Progenitor cell of endocrine pancreas (in vitro differentiated cells): ENCODE data around the gene RMI1. TPM values are rescaled to one million over a fixed set of nuclear protein-coding genes. Genes with fewer than 3 reads are reported as not detected.

ENCODE experiments used
- DNase-seq: peaks from one replicate; pipeline ENCODE4 v3.0.0; 2021; ENCODE audit warnings: low spot score; ENCODE audit not compliant: unreplicated experiment
- H3K27ac Mint-ChIP-seq: 2 replicates; pipeline ENCODE4 v1.8.0; 2021; ENCODE audit warnings: mild to moderate bottlenecking, moderate library complexity, mixed read lengths
- H3K27me3 Mint-ChIP-seq: 2 replicates; pipeline ENCODE4 v1.8.0; 2021; ENCODE audit warnings: mixed read lengths
- H3K36me3 Mint-ChIP-seq: 2 replicates; pipeline ENCODE4 v1.8.0; 2022; ENCODE audit warnings: mixed read lengths; ENCODE audit not compliant: insufficient read depth
- H3K4me1 Mint-ChIP-seq: 2 replicates; pipeline ENCODE4 v1.8.0; 2021; ENCODE audit warnings: low read depth, mixed read lengths
- H3K4me3 Mint-ChIP-seq: 2 replicates; pipeline ENCODE4 v1.8.0; 2021; ENCODE audit warnings: low read depth, mild to moderate bottlenecking, moderate library complexity, mixed read lengths
- H3K9me3 Mint-ChIP-seq: 2 replicates; pipeline ENCODE4 v1.8.0; 2021; ENCODE audit warnings: low read depth, mixed read lengths
- CTCF ChIP-seq: fragments of 200-600 bp; sonication (generic); IDR thresholded peaks from one replicate; pipeline ENCODE4 v1.5.0; 2021; ENCODE audit warnings: antibody characterized with exemption, mild to moderate bottlenecking; ENCODE audit not compliant: unreplicated experiment
- total RNA-seq: library from RNA; stranded (reverse); gene quantifications from 2 replicates; pipeline ENCODE4 v1.2.1, GENCODE V29; 2021

RMI1 gene
- total RNA-seq, 1 donor from 2014 or later: 19.0 TPM

GRCh38 chr9:83962165-83962564 is 18.4 kb upstream of the RMI1 start:
- Mint-ChIP-seq H3K36me3 (peaks cover 3% of the 10 kb centered on the region), H3K27me3 (no peaks in the 10 kb centered on the region), H3K9me3 (no peaks in the 10 kb centered on the region), H3K4me1 (no peaks in the 10 kb centered on the region), H3K4me3 (no peak overlapping the region), H3K27ac (no peak overlapping the region)
- TF ChIP-seq CTCF: no peak
- DNase-seq: no peak

- Mint-ChIP-seq H3K36me3 (peaks cover 22% of the 10 kb centered on the region), H3K27ac (peak overlapping the region; percentile 91), H3K4me3 (no peak overlapping the region), H3K27me3 (no peaks in the 10 kb centered on the region), H3K9me3 (no peaks in the 10 kb centered on the region), H3K4me1 (no peaks in the 10 kb centered on the region)
- DNase-seq: no peak
- TF ChIP-seq CTCF: no peak
These were observed 15.6 kb upstream of the RMI1 start for GRCh38 chr9:83964973-83965349.

- no peak overlapping the region for H3K4me3 Mint-ChIP-seq
- no peaks in the 10 kb centered on the region for H3K9me3 Mint-ChIP-seq
- no peak for DNase-seq
- no peaks in the 10 kb centered on the region for H3K4me1 Mint-ChIP-seq
- H3K27ac Mint-ChIP-seq: peak overlapping the region; percentile 91
- peaks cover 26% of the 10 kb centered on the region for H3K36me3 Mint-ChIP-seq
- no peaks in the 10 kb centered on the region for H3K27me3 Mint-ChIP-seq
- no peak for TF ChIP-seq CTCF
These were observed 15.0 kb upstream of the RMI1 start for GRCh38 chr9:83965350-83966208.

- H3K27me3 Mint-ChIP-seq: no peaks in the 10 kb centered on the region
- DNase-seq: no peak
- no peaks in the 10 kb centered on the region for H3K9me3 Mint-ChIP-seq
- H3K27ac Mint-ChIP-seq: peak overlapping the region; percentile 91
- H3K4me1 Mint-ChIP-seq: no peaks in the 10 kb centered on the region
- TF ChIP-seq CTCF: no peak
- H3K4me3 Mint-ChIP-seq: no peak overlapping the region
- H3K36me3 Mint-ChIP-seq: peaks cover 33% of the 10 kb centered on the region
These were observed 14.4 kb upstream of the RMI1 start for GRCh38 chr9:83966209-83966582.

GRCh38 chr9:83967073-83967472 is 13.5 kb upstream of the RMI1 start:
- peaks cover 41% of the 10 kb centered on the region for H3K36me3 Mint-ChIP-seq
- H3K4me1 Mint-ChIP-seq: no peaks in the 10 kb centered on the region
- DNase-seq: no peak
- no peak overlapping the region for H3K4me3 Mint-ChIP-seq
- H3K27ac Mint-ChIP-seq: peak overlapping the region; percentile 46
- no peak for TF ChIP-seq CTCF
- H3K27me3 Mint-ChIP-seq: no peaks in the 10 kb centered on the region
- H3K9me3 Mint-ChIP-seq: no peaks in the 10 kb centered on the region
